GM23338 (cell line): ENCODE measurements around the gene USP20. TPM values are rescaled to one million over a fixed set of nuclear protein-coding genes. Genes with fewer than 3 reads are reported as not detected.

Source experiments
- ATAC-seq: fragments of 200-7000 bp; cut with Tn5 transposase; 3 replicates; pipeline ENCODE4 v1.9.1; 2020
- DNase-seq: peaks from one replicate; pipeline ENCODE4 v3.0.0-alpha.2; 2015; ENCODE audit warnings: low spot score
- H2AFZ ChIP-seq: fragments of 200-600 bp; sonication (generic); 2 replicates; pipeline ENCODE4 v1.8.0; 2016; ENCODE audit warnings: antibody characterized with exemption, mild to moderate bottlenecking, moderate library complexity
- H3F3A ChIP-seq: fragments of 200-600 bp; sonication (generic); replicated peaks from 2 replicates; pipeline ENCODE4 v1.8.0; 2017; ENCODE audit warnings: antibody characterized with exemption, mixed run types, low read depth
- H3K27ac ChIP-seq: fragments of 200-600 bp; sonication (generic); 2 replicates; pipeline ENCODE4 v1.6.1; 2016; ENCODE audit warnings: low read depth
- H3K27me3 ChIP-seq: fragments of 200-600 bp; sonication (generic); 2 replicates; pipeline ENCODE4 v1.8.0; 2016; ENCODE audit warnings: mild to moderate bottlenecking, mixed run types, moderate library complexity; ENCODE audit not compliant: insufficient read depth
- H3K36me3 ChIP-seq: fragments of 200-600 bp; sonication (generic); 2 replicates; pipeline ENCODE4 v1.8.0; 2016; ENCODE audit warnings: mild to moderate bottlenecking; ENCODE audit not compliant: insufficient read depth
- H3K4me1 ChIP-seq: fragments of 200-600 bp; sonication (generic); 2 replicates; pipeline ENCODE4 v1.8.0; 2016; ENCODE audit warnings: mild to moderate bottlenecking, moderate library complexity; ENCODE audit not compliant: insufficient read depth
- H3K4me2 ChIP-seq: fragments of 200-600 bp; sonication (generic); 2 replicates; pipeline ENCODE4 v1.7.1; 2017; ENCODE audit warnings: mixed run types
- H3K4me3 ChIP-seq: fragments of 200-600 bp; sonication (generic); 2 replicates; pipeline ENCODE4 v1.6.1; 2016; ENCODE audit warnings: mixed run types
- H3K79me2 ChIP-seq: fragments of 200-600 bp; sonication (generic); replicated peaks from 2 replicates; pipeline ENCODE4 v1.8.0; 2017; ENCODE audit warnings: mild to moderate bottlenecking; ENCODE audit not compliant: insufficient read depth
- H3K9me2 ChIP-seq: fragments of 200-600 bp; sonication (generic); 2 replicates; pipeline ENCODE4 v1.8.0; 2017; ENCODE audit not compliant: insufficient read depth
- H4K20me1 ChIP-seq: fragments of 200-600 bp; sonication (generic); replicated peaks from 2 replicates; pipeline ENCODE4 v1.8.0; 2017; ENCODE audit warnings: mild to moderate bottlenecking; ENCODE audit not compliant: insufficient read depth
- H3K27ac Mint-ChIP-seq: 2 replicates; pipeline ENCODE4 v1.8.0; 2020; ENCODE audit warnings: inconsistent platforms, mild to moderate bottlenecking, moderate library complexity, mixed read lengths
- H3K27me3 Mint-ChIP-seq: 3 replicates; pipeline ENCODE4 v1.8.0; 2022; ENCODE audit warnings: low read depth, mild to moderate bottlenecking, moderate library complexity, mixed read lengths, inconsistent platforms; ENCODE audit not compliant: insufficient read depth, poor library complexity
- H3K36me3 Mint-ChIP-seq: 3 replicates; pipeline ENCODE4 v1.8.0; 2021; ENCODE audit warnings: low read depth, mild to moderate bottlenecking, inconsistent platforms, moderate library complexity, mixed read lengths
- H3K4me1 Mint-ChIP-seq: 3 replicates; pipeline ENCODE4 v1.8.0; 2020; ENCODE audit warnings: mild to moderate bottlenecking, inconsistent platforms, mixed read lengths
- H3K4me3 Mint-ChIP-seq: 3 replicates; pipeline ENCODE4 v1.8.0; 2021; ENCODE audit warnings: moderate library complexity, mild to moderate bottlenecking, inconsistent platforms, mixed read lengths
- H3K9me3 Mint-ChIP-seq: 3 replicates; pipeline ENCODE4 v1.8.0; 2020; ENCODE audit warnings: moderate library complexity, mild to moderate bottlenecking, inconsistent platforms, mixed read lengths
- CREB1 ChIP-seq: fragments of 250-450 bp; sonication (Bioruptor Pico); IDR thresholded peaks from 2 replicates; pipeline ENCODE4 v1.5.0; 2020; ENCODE audit warnings: low read depth, mild to moderate bottlenecking, moderate library complexity
- EZH2 ChIP-seq: fragments of 200-600 bp; sonication (generic); IDR thresholded peaks from one replicate; pipeline ENCODE4 v1.8.0; 2017; ENCODE audit warnings: antibody characterized with exemption, mild to moderate bottlenecking, low read depth; ENCODE audit not compliant: unreplicated experiment
- ZNF114 ChIP-seq: fragments of 250-450 bp; sonication (Bioruptor Pico); IDR thresholded peaks from 2 replicates; pipeline ENCODE4 v1.5.0; 2020; ENCODE audit warnings: mild to moderate bottlenecking, moderate library complexity
- ZNF331 ChIP-seq: fragments of 250-450 bp; sonication (Bioruptor Pico); IDR thresholded peaks from 2 replicates; pipeline ENCODE4 v1.5.0; 2020; ENCODE audit warnings: low read depth, mild to moderate bottlenecking, moderate library complexity
- polyA plus RNA-seq: library from polyadenylated mRNA; unstranded; fragments of >200 nt; fragmentation: Nextera tagmentation; extraction: Ambion mirVana; gene quantifications from 2 replicates; pipeline ENCODE4 v1.2.1, GENCODE V29; 2016
- total RNA-seq: library from RNA; depleted of rRNA; stranded (reverse); fragments of >200 nt; shearing (Covaris generic); gene quantifications from 2 replicates; pipeline ENCODE4 v1.2.3, GENCODE V29; 2014
- TF ChIP-seq, protein P1 (sequence below): IDR thresholded peaks from one replicate; pipeline ENCODE4 v1.6.1; 2018; ENCODE audit warnings: antibody characterized with exemption; ENCODE audit not compliant: unreplicated experiment
- TF ChIP-seq, protein P2 (sequence below): IDR thresholded peaks from 2 replicates; pipeline ENCODE4 v1.6.1; 2016; ENCODE audit warnings: antibody characterized with exemption
- TF ChIP-seq, protein P3 (sequence below), 2 experiments: fragments of 200-600 bp in 1 of 2; sonication (generic) in 1 of 2; conservative IDR thresholded peaks; 2 replicates each; pipeline versions ENCODE4 v1.5.1 to v1.6.1; 2016 to 2017; ENCODE audit warnings: antibody characterized with exemption in 2 of 2, low read depth in 2 of 2, mild to moderate bottlenecking in 2 of 2, moderate library complexity in 1 of 2
- TF ChIP-seq, protein P4 (sequence below): fragments of 250-450 bp; sonication (Bioruptor Pico); IDR thresholded peaks from 2 replicates; pipeline ENCODE4 v1.5.0; 2020; ENCODE audit warnings: mild to moderate bottlenecking, moderate library complexity

USP20 gene
- total and polyA plus RNA-seq, 2 experiments from 2014 or later = 10.4 to 13.0 TPM

DNA sequence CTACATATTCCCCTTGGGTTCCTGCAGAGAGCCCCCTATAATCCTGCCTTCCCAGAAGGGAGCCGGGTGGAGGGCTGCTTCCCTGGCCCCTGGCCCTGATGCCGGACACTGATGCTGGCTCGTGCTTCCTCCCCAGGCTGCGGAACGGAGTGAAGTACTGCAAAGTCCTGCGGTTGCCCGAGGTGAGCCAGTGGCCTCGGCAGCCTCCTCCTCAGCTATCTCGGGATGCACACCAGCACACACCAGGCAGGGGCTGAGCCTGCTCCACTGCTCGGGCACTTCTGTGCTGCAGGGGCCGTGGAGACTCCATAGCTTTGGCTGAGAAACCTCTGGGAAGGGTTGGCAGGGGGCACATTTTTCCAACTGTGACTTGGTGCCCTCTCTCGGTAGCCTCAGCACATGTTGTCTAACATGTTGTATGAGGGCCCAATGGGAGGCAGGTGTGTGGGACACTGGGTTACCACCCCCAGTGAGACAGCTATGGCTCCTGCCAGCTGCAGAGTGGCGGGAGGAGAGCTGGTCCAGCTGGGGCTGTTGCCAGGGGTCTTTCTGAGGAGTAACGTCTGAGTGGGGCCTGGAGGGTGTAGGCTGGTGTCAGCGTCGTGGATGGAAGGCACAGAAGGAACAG is 38.4 kb downstream of the USP20 start (continued):
- TF ChIP-seq, protein P1, sequence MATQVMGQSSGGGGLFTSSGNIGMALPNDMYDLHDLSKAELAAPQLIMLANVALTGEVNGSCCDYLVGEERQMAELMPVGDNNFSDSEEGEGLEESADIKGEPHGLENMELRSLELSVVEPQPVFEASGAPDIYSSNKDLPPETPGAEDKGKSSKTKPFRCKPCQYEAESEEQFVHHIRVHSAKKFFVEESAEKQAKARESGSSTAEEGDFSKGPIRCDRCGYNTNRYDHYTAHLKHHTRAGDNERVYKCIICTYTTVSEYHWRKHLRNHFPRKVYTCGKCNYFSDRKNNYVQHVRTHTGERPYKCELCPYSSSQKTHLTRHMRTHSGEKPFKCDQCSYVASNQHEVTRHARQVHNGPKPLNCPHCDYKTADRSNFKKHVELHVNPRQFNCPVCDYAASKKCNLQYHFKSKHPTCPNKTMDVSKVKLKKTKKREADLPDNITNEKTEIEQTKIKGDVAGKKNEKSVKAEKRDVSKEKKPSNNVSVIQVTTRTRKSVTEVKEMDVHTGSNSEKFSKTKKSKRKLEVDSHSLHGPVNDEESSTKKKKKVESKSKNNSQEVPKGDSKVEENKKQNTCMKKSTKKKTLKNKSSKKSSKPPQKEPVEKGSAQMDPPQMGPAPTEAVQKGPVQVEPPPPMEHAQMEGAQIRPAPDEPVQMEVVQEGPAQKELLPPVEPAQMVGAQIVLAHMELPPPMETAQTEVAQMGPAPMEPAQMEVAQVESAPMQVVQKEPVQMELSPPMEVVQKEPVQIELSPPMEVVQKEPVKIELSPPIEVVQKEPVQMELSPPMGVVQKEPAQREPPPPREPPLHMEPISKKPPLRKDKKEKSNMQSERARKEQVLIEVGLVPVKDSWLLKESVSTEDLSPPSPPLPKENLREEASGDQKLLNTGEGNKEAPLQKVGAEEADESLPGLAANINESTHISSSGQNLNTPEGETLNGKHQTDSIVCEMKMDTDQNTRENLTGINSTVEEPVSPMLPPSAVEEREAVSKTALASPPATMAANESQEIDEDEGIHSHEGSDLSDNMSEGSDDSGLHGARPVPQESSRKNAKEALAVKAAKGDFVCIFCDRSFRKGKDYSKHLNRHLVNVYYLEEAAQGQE = no peak
- TF ChIP-seq, protein P2, sequence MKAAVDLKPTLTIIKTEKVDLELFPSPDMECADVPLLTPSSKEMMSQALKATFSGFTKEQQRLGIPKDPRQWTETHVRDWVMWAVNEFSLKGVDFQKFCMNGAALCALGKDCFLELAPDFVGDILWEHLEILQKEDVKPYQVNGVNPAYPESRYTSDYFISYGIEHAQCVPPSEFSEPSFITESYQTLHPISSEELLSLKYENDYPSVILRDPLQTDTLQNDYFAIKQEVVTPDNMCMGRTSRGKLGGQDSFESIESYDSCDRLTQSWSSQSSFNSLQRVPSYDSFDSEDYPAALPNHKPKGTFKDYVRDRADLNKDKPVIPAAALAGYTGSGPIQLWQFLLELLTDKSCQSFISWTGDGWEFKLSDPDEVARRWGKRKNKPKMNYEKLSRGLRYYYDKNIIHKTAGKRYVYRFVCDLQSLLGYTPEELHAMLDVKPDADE = no peak

DNA sequence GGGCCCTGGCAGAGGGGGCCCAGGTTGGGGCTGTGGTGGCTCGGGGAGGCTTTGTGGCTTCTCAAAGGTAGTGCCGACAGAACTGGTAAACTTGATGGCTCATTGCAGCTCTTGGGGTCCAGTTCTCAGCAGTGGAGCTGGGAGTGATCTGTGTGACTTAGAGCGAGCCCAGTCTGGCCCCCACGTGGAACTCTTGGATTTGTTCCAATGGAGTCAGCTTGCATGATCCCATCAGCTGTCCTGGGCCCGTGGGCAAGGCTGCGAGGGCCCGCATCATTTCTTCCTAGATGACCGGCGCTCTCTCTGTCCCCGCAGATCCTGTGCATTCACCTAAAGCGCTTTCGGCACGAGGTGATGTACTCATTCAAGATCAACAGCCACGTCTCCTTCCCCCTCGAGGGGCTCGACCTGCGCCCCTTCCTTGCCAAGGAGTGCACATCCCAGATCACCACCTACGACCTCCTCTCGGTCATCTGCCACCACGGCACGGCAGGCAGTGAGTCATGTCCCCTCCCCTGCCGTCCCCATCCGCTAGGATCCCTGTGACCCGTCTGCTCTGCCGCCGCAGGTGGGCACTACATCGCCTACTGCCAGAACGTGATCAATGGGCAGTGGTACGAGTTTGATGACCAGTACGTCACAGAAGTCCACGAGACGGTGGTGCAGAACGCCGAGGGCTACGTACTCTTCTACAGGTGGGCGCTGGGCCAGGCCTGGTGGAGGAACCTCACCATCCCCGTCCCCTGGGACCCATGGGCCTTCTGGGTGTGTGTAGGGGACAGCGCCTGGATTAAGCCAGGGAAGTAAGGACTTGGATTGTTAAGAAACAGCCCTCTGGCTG is 39.2 kb downstream of the USP20 start:
- Histone ChIP-seq H3K27ac (no peak overlapping the region), H3K36me3 (no peaks in the 10 kb centered on the region), H4K20me1 (no peaks in the 10 kb centered on the region), H3K4me3 (no peak overlapping the region), H3K4me2 (no peak overlapping the region), H3K79me2 (no peaks in the 10 kb centered on the region), H3K27me3 (no peaks in the 10 kb centered on the region), H2AFZ (no peak overlapping the region), H3F3A (no peaks in the 10 kb centered on the region), H3K9me2 (no peaks in the 10 kb centered on the region), H3K4me1 (no peaks in the 10 kb centered on the region)
- H3K27me3 Mint-ChIP-seq = peaks cover 11% of the 10 kb centered on the region
- no peak for ATAC-seq
- no peak overlapping the region for H3K27ac Mint-ChIP-seq
- H3K36me3 Mint-ChIP-seq = no peaks in the 10 kb centered on the region
- no peak overlapping the region for H3K4me3 Mint-ChIP-seq
- no peak for DNase-seq
- H3K9me3 Mint-ChIP-seq = no peaks in the 10 kb centered on the region
- no peaks in the 10 kb centered on the region; the same call in 2 of the 3 replicates for H3K4me1 Mint-ChIP-seq
- no peak for TF ChIP-seq CREB1 (CRISPR knock-in tag)
- TF ChIP-seq ZNF331 (CRISPR knock-in tag) = no peak
- TF ChIP-seq, protein P3, sequence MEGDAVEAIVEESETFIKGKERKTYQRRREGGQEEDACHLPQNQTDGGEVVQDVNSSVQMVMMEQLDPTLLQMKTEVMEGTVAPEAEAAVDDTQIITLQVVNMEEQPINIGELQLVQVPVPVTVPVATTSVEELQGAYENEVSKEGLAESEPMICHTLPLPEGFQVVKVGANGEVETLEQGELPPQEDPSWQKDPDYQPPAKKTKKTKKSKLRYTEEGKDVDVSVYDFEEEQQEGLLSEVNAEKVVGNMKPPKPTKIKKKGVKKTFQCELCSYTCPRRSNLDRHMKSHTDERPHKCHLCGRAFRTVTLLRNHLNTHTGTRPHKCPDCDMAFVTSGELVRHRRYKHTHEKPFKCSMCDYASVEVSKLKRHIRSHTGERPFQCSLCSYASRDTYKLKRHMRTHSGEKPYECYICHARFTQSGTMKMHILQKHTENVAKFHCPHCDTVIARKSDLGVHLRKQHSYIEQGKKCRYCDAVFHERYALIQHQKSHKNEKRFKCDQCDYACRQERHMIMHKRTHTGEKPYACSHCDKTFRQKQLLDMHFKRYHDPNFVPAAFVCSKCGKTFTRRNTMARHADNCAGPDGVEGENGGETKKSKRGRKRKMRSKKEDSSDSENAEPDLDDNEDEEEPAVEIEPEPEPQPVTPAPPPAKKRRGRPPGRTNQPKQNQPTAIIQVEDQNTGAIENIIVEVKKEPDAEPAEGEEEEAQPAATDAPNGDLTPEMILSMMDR (conservative IDR thresholded peaks at IDR 0.05; ENCODE audit: low read depth in 2 of 2) = no peak
- TF ChIP-seq, protein P2 = no peak
- TF ChIP-seq ZNF114 (CRISPR knock-in tag) = no peak
- no peak for TF ChIP-seq EZH2
- TF ChIP-seq, protein P4, sequence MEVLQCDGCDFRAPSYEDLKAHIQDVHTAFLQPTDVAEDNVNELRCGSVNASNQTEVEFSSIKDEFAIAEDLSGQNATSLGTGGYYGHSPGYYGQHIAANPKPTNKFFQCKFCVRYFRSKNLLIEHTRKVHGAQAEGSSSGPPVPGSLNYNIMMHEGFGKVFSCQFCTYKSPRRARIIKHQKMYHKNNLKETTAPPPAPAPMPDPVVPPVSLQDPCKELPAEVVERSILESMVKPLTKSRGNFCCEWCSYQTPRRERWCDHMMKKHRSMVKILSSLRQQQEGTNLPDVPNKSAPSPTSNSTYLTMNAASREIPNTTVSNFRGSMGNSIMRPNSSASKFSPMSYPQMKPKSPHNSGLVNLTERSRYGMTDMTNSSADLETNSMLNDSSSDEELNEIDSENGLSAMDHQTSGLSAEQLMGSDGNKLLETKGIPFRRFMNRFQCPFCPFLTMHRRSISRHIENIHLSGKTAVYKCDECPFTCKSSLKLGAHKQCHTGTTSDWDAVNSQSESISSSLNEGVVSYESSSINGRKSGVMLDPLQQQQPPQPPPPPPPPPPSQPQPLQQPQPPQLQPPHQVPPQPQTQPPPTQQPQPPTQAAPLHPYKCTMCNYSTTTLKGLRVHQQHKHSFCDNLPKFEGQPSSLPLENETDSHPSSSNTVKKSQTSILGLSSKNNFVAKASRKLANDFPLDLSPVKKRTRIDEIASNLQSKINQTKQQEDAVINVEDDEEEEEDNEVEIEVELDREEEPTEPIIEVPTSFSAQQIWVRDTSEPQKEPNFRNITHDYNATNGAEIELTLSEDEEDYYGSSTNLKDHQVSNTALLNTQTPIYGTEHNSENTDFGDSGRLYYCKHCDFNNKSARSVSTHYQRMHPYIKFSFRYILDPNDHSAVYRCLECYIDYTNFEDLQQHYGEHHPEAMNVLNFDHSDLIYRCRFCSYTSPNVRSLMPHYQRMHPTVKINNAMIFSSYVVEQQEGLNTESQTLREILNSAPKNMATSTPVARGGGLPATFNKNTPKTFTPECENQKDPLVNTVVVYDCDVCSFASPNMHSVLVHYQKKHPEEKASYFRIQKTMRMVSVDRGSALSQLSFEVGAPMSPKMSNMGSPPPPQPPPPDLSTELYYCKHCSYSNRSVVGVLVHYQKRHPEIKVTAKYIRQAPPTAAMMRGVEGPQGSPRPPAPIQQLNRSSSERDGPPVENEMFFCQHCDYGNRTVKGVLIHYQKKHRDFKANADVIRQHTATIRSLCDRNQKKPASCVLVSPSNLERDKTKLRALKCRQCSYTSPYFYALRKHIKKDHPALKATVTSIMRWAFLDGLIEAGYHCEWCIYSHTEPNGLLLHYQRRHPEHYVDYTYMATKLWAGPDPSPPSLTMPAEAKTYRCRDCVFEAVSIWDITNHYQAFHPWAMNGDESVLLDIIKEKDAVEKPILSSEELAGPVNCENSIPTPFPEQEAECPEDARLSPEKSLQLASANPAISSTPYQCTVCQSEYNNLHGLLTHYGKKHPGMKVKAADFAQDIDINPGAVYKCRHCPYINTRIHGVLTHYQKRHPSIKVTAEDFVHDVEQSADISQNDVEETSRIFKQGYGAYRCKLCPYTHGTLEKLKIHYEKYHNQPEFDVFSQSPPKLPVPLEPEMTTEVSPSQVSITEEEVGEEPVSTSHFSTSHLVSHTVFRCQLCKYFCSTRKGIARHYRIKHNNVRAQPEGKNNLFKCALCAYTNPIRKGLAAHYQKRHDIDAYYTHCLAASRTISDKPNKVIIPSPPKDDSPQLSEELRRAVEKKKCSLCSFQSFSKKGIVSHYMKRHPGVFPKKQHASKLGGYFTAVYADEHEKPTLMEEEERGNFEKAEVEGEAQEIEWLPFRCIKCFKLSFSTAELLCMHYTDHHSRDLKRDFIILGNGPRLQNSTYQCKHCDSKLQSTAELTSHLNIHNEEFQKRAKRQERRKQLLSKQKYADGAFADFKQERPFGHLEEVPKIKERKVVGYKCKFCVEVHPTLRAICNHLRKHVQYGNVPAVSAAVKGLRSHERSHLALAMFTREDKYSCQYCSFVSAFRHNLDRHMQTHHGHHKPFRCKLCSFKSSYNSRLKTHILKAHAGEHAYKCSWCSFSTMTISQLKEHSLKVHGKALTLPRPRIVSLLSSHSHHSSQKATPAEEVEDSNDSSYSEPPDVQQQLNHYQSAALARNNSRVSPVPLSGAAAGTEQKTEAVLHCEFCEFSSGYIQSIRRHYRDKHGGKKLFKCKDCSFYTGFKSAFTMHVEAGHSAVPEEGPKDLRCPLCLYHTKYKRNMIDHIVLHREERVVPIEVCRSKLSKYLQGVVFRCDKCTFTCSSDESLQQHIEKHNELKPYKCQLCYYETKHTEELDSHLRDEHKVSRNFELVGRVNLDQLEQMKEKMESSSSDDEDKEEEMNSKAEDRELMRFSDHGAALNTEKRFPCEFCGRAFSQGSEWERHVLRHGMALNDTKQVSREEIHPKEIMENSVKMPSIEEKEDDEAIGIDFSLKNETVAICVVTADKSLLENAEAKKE (CRISPR knock-in tag) = no peak
